UCSD-AML1 (cell line): ENCODE data around the gene TBX18.

Experiments used
- DNase-seq: peaks from one replicate; lab custom pipeline; 2025; ENCODE audit not compliant: unreplicated experiment; lab: John Stamatoyannopoulos, UW

The TBX18 gene

DNA sequence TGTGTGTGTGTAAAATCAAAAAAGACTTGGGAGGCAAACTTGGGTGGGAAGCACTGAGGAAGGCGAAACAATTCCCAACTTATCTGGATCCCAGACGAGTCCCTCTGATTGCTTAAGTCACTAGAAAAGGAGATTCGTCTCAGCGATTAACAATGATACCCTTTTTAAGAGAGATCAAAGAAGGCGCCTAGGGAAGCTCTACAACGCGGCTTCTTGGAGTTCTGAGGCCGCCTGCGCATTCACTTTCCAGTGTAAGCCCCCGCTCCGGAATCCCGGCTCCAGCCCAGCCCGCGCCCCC, 8.7 kb upstream of the TBX18 start:
- DNase-seq, result no peak

GRCh38 chr6:84772428-84773132, 8.2 kb upstream of the TBX18 start:
- no peak for DNase-seq

DNA sequence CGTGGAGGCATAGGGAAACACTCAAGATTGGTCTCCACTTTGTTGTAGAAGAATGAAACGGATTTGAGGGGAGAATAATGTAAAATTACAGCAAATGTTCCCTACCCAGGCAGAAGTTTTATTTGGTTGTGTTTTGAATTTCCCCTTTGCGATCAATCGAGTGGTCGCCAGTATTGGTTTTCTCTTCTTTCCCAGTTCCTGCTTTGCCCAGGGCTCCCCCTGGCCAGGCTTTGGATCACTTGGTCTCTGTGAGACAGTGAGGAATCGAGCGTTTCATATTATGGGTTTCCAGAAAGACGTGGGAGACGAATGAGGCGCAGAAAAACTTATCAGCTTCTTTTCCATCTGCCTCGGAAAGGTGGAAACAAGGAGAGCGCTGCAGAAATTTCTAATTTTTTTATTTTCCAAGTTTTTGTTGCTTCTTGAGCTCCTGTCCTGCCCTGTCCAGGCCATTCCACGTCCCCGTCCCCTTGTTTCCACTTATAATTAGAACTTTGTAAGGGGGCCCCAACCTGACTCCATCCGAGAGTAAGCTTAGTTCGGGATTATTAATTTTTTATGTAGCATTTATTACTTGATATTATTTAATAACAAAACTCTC, 7.5 kb upstream of the TBX18 start:
- no peak for DNase-seq

- DNase-seq, result no peak
Measured at GRCh38 chr6:84771125-84771755, 6.8 kb upstream of the TBX18 start.

DNA sequence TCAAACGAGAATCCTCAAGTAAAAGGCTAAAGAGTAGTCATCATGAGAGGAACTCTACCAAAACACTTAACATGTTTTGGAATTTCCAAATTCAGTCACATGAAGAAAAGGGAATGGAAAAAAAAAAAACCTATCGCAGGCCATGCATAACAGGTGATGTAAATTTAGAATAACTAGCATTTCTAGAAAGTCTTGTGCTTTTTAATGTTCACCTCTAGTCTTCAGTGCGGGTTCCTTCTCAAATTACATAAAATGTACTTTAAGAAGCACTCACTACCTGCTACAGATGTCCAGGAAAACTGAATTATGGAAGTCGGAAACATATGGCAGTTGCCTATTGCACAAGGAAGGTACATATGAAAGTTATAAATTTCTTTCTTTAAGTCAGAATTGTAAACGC, 6.1 kb upstream of the TBX18 start:
- no peak for DNase-seq

- DNase-seq, result no peak
Measured at GRCh38 chr6:84769306-84769705, 4.9 kb upstream of the TBX18 start.

DNA sequence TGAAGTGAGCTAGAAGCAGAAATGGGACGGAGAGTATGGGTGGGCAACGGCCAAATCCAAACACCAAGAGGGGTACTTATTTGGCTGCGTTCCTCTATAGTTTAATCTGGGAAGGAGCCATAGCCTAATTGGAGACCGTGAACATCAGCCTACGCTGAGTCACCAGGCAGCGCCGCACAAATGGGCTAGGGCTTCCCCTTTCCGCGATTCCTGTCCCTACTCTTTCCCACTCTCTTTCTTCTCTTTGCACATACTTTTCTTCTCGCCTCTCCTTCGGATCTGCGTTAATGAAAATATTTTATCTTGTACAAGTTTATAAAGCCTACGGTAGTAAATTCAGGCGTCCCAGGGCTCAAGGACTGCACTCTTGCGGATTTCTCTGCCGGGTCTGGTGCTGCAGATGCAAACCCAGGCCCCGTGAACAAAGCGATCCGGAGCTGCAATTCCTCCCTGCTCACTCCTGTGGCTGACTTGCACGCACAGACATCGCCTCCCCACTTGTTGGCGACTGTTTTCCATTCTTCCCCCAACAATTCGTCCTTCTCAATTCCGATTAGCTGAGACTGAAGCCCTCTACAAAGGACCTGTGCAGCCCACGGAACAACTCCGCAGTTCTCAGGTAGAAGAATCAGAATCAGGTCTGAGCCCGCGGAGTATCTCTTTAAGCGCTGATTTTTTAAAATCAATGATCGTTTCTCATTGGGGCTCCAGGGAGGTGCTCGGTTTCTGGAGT, 4.2 kb upstream of the TBX18 start:
- DNase-seq, result no peak

DNA sequence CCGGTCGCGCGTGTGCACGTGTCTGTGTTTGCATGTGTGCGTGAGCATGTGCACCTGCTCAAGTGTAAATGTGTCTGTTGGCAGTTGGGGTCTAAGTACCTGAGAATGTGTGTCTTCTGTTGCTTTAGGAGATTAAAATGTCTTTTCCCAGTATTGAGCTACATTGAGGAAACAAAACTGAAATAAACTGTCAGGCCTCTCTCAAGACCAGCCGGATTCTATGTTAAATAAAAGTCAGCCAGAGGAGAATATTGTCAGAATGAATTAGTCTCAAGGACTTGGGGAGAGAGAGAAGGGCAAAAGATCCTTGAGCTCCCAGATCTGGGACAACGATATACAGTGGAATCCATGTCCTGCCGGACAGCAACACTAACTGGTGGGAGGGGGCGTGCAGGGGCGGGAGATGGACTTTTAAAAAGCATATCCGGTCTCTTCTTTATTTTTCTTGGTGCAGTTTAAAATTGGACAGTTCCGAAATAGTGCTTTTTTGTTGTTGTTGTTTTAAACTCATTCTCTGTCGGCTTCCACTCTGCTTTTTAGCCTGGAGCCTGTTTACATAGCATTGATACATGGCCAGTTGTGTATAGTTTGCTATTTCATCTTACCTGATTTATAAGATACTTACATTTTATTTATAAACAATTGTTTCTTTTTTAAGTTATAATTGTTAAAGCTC, 3.3 kb upstream of the TBX18 start:
- DNase-seq, result no peak

DNA sequence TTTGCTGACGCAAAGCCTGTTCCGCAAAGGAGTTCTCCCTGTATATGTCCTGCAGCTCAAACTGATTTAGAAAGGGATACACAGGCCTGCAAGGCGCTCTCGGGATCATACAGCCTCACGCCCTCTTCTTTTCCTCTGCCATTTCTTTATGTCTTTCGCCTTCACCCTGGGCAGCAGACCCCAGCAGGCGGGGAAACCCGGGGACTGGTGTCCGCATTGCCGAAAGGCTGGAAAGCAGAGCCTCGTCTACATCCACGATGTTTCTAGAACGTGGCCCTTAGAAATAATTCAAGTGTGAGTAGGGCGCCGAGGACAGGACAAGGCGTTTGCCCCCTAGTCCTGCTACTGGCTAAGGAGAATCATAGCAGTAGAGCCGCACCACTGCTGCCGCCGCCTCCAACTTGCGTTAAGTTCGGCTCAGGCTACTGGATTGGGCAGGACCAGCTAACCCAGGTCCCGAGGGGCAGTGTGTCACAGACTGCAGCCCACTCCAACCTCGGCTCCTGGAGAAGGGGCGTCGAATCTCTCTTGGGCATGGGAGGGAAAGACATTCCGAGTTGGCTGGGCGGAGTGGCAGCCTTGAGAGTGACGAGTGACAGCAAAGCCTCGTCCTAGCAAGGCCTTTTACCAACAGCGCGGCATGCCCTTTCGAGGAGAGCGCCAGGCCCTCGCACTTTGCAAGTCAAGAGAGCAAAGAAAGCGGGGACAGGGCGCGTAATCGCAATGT, 2.6 kb upstream of the TBX18 start:
- no peak for DNase-seq

- DNase-seq, result no peak
Measured at GRCh38 chr6:84766118-84766798, 1.9 kb upstream of the TBX18 start.

GRCh38 chr6:84763886-84764331, 489 bp downstream of the TBX18 start:
- DNase-seq, result no peak

- no peak for DNase-seq
Measured at GRCh38 chr6:84763003-84763885, 1.2 kb downstream of the TBX18 start.

- DNase-seq, result no peak
Measured at GRCh38 chr6:84762220-84763002, 2.0 kb downstream of the TBX18 start.

GRCh38 chr6:84758486-84758885, 5.9 kb downstream of the TBX18 start:
- no peak for DNase-seq

GRCh38 chr6:84756877-84757276, 7.5 kb downstream of the TBX18 start:
- DNase-seq, result no peak

- DNase-seq, result no peak
Measured at GRCh38 chr6:84756466-84756865, 7.9 kb downstream of the TBX18 start.

- no peak for DNase-seq
Measured at GRCh38 chr6:84753173-84753572, 11.2 kb downstream of the TBX18 start.

GRCh38 chr6:84752118-84752850, 12.1 kb downstream of the TBX18 start:
- DNase-seq, result no peak
